ENCODE data around the gene TRAPPC13.

The TRAPPC13 gene

DNA sequence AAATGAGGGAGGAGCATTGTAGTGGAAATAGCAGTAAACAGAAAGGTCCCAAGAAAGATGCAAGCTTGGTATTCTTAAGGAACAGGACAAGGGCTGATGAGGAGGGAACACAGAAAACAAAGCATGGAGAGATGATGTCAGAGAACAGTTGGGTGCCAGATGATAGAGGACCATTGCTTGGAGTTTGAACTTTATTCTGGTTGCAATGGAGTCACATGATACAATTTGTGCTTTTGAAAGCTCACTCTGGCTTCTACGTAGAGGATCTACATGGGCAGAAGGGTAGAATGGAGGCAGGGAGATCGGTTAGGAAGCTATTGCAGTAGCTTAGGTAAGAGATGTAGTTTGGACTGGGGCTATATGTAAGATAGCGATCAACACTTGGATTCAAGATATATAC, 57.3 kb downstream of the TRAPPC13 start:
- DNase-seq (ENCODE audit: low read depth) = no peak

DNA sequence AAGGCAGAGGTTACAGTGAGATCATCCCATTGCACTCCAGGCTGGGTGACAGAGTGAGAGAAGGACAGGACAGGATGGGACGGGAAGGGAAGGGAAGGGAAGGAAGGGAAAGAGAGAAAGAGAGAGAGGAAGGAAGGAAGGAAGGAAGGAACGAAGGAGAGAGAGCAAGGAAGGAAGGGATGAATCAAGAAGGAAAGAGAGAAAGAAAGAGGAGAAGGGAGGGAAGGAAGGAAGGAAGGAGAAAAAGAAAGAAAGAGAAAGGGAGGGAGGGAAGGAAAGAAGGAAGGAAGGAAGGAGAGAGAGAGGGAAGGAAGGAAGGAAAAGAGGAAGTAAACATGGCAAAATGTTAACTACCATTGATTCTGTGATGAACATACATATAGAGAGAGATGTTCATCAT, 68.3 kb downstream of the TRAPPC13 start:
- no peak for DNase-seq (ENCODE audit: low read depth)

DNA sequence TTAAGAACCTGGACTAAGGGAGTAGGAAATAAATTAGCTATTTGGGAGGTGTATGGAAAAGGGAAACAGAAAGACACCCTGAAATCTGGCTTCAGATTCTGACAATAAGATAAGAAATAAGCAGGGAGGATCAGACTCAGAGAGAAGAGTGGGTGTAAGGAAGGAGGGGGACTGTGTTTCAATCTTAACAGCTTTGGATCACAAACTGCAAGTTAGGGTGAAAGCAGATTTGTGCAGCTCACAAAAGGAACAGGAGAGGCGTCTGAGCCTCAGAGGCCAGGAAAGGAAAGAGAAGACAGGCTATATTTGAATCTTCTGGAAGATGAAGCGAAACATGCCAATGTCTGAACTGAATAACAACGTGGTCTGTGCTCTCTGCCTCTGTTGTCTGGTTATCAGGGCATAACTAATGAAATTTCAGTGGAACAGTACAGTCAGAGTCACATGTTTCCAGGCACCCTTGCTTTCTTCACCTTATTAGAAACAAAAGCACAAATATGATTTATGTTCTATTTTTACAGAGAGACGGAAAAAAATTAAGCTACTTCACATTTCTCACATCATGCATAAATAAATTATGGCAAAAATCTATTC, 70.4 kb downstream of the TRAPPC13 start:
- no peak for DNase-seq (ENCODE audit: low read depth)

DNA sequence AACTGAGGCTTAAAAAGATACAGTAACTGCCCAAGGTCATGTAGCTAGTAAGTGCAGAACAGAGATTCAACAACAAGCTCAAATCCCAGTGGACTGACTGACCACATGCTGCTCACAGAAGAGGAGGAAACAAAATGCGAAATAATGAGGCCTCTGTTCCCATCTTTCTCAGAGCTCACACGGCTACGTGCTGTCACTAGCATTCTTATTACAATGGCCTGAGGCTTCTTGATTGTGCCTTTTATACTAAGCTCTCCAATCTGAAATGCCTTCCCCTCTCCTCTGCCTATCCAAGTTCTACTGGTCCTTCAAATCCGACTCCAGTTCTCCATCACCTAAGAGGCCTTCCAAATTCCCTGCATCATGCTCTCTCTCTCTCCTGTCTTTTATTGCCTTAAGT, 71.1 kb downstream of the TRAPPC13 start:
- DNase-seq (ENCODE audit: low read depth) = no peak

DNA sequence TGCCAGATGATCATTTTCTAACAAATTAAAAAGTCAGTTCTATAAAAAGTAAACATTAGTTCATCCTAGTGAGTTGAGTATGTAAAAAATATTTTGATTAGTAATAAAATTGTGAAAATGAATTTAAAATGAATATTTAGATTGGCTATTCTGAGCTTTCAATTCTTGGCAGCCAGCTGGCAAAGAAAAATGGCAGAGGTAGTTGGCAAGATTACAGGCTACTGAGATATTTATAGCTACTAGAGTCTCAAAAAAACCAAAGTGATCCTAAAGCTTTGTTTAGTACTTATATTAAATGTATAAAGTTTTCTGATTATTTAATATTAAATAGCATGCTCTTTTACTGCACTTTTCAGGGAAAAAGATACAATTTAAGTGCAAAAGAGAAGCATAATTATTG, 72.1 kb downstream of the TRAPPC13 start:
- no peak for DNase-seq (ENCODE audit: low read depth)

DNA sequence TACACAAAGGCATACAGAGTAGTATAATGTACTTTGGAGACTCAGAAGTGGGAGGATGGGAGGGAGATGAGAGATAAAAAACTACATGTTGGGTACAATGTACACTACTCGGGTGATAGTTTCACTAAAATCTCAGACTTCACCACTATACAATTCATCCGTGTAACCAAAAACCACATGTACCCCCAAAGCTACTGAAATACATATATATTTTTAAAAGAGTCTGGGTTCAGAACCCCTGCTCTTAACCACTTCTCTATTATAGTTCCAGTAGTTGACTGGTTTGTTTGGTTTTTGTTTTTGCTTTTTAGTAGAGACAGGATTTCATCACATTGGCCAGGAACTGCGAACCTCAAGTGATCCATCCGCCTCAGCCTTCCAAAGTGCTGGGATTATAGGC, 74.5 kb downstream of the TRAPPC13 start:
- no peak for DNase-seq (ENCODE audit: low read depth)

DNA sequence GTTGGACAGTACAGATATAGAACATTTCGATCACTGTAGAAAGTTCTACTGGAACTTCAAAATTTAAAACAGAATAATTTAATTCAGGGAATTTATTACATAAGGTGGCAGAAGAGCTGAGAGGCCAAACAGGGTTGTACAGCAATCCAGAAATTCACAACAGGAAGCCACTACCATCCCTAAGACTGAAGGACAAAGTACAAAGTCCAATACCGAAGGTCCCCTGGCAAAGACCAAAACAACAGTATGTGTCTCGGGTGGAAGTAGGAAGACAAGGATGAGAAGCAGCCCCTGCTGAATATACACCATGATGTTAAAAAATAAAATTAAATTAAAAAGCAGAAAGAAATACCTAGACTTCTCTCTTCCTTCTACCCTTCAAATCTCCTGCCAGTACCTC, 77.2 kb downstream of the TRAPPC13 start:
- no peak for DNase-seq (ENCODE audit: low read depth)

DNA sequence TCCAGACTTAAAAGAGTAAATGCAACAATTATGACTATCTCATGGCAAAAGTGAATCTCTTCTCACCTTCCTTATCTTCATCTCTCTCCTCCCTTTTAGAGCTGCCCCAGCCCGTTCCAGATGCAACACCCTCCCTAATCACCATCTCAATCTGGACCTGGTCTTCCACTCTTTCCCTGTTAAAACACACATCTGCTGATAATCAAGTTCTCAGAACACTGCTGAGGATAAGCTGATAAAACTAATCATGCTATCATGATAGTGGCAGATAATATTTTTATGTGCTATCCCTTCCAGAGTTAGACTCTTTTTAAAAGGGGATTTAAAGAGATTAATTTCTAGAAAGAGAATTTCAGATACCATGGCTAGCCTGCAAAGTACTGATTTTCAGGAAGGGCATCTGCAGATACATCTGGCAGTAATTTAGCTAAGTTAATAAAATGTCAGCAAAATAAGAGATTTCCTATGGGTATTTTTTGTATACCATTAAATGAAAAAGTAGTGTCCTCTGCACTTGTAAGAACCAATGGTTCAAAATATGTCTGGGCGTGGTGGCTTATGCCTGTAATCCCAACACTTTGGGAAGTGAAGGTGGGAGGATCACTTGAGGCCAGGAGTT, 79.9 kb downstream of the TRAPPC13 start:
- no peak for DNase-seq (ENCODE audit: low read depth)

DNA sequence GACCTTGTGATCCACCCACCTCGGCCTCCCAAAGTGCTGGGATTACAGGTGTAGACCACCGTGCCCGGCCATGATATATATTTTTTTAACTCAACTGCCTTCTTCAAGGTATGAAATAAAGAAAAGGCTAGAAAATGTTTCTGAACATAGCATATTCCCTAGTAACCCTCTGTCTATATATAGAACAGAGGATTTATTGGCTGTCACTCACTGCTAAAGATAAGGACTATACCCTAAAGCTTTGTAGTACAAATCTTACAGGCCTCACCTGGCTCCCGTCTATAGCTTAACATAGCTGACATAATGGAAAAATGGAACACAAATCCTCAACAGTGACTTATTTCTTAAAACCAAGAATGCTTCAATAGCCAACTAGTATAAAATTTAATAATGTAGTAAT, 82.8 kb downstream of the TRAPPC13 start:
- DNase-seq (ENCODE audit: low read depth) = no peak

DNA sequence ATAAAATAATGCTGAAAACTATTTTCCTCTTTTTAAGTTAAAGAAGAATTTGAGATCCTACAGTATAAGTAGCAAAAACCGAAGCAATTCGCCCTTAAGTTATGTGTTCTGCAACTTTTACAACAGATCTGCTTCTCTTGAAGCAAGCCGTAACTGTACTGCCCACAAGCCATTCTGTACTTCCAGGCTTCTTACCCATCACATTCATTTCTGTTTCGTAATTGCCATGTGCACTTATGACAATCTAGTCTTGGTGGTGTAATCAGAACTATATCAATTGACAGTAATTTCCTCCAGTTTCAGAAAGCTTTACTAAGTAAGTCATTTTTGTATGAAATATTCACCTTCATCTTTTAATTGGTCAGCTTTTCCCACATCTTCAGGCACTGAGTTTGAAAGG, 83.3 kb downstream of the TRAPPC13 start:
- DNase-seq (ENCODE audit: low read depth) = no peak
